Urothelium cell line (cell line): ENCODE results near the gene SLX9.

Source experiments
- DNase-seq: peaks from one replicate; pipeline ENCODE4 v3.0.0; 2011; ENCODE audit warnings: low spot score, mixed read lengths
- FAIRE-seq: peaks from 2 replicates; lab custom pipeline; 2011; peaks lifted over from hg19 to GRCh38; lab: Jason Lieb, UNC

The SLX9 gene

DNA sequence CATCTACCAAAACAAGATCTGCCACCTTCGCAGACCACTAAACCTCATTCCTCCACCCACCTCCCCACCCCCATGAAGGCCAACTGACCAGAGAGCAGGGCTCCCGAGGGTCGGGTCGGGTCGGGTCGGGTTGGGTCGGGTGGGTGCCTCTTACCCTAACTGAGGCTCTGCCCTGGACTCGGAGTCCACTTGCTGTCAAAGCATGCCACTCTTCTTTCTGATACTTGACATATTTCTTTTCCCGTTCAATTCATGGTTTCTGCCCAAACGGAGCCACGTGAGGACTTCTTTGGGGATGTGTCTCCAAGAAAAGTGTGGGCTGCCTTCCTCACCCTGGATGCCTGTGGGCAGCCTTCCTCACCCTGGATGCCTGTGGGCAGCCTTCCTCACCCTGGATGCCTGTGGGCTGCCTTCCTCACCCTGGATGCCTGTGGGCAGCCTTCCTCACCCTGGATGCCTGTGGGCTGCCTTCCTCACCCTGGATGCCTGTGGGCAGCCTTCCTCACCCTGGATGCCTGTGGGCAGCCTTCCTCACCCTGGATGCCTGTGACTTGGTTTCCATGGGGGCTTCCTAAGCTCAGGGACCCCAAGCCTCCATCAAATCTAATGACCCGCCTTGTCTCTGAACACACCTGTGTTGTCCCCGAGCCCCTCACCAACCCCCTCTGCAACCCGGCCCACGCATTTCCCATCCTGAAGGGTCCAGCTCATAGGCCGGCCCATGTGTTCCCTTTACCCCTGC lies 11.2 kb upstream of the SLX9 start:
- DNase-seq (peak; percentile 65), FAIRE-seq (peak; percentile 82)

DNA sequence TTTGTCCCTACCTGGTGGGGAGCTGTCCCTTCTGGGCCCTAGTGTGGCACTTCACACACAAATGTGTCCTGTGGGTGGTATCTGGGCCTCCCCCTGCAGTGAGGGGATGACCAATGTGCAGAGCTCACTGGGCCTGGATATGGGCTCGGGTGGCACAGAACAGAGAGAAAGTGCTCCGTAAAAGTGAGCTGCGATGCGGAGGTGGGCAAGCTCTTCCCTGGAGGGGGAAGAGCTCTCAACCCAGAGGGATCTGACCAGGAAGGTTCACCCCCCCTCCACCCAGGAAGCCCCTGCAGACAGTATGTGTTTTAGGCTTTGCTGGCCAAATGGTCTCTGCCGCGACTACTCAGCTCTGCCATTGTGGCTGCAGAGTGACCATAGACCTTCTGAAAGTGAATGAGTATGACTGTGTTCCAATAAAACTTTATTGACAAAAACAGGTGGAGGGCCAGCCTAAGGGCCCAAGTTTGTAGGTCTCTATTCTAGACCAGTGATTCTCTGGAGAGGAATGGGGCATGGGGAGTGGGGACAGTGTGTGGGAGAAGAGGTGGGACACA lies 10.5 kb upstream of the SLX9 start:
- DNase-seq (peak; percentile 17), FAIRE-seq (no peak)

DNA sequence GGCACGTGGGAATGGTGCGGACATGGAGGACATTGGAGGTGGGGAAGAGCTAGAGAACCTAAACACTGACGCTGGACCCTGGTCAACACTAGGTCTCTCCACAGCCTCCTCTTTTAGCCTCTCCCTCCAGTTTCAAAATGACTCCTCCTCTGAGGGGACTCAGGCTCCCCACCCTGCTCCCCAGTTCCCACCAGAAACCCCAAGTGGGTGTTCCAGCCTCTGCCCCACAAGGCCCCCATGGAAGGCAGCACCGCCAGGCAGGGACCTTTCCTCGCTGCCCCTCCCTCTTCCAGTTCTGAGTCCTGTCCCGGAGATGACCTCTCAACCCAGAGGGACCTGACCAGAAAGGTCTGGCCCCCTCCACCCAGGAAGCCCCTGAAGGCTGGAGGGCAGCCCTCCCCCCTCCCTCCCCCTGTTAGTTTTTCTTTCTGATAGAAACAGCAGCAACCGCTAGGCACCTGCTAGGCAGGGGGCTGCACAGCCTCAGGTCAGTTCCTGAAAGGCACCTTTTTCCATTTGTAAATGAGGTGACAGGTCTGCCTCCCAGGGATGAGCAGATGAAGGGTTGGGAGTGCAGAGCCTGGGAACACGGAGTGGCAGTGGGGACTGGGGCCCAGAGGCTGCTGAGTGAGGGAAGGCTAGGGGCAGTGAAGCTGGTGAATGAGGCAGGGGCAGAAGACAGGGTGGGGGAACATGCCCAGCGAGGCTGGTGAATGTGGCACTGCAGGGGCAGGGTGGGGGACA lies 9.9 kb upstream of the SLX9 start:
- DNase-seq: no peak
- peak; percentile 13 for FAIRE-seq

DNA sequence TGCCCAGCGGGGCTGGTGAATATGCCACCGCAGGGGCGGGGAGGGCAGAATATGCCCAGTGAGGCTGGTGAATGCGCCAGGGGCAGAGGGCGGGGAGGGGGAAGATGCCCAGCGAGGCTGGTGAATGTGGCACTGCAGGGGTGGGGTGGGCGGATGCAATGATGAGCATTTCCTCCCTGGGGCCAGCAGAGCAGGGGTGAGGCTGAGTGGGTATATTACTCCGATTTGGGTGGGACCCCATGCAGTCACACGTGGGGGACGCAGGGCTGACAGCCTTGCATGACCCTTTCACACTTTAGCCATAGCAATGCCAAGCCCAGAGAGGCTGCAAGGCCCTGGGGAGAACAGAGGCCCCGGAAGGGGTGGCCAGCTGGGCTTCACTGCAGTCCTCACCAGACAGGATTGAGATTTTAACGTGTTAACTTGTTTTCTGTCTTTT lies 9.3 kb upstream of the SLX9 start:
- DNase-seq (no peak), FAIRE-seq (no peak)

DNA sequence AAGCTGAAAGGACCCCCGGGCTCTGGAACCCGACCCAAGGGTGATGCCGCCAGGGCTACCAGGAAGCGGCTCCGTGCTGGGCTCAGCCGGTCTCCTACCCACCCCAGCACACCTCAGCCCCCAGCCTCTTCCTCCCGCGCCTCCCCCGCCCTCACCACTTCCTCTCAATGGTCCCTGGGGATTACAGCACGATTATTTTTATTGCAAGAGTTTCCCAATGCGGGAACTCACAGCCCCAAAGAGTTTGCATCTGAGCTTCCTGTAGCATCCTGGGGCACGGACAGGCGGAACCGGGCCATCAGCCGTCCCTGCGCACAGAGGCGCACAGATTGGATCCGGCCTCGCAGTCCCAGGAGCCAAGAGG lies 8.7 kb upstream of the SLX9 start:
- FAIRE-seq (no peak), DNase-seq (peak; percentile 25)

DNA sequence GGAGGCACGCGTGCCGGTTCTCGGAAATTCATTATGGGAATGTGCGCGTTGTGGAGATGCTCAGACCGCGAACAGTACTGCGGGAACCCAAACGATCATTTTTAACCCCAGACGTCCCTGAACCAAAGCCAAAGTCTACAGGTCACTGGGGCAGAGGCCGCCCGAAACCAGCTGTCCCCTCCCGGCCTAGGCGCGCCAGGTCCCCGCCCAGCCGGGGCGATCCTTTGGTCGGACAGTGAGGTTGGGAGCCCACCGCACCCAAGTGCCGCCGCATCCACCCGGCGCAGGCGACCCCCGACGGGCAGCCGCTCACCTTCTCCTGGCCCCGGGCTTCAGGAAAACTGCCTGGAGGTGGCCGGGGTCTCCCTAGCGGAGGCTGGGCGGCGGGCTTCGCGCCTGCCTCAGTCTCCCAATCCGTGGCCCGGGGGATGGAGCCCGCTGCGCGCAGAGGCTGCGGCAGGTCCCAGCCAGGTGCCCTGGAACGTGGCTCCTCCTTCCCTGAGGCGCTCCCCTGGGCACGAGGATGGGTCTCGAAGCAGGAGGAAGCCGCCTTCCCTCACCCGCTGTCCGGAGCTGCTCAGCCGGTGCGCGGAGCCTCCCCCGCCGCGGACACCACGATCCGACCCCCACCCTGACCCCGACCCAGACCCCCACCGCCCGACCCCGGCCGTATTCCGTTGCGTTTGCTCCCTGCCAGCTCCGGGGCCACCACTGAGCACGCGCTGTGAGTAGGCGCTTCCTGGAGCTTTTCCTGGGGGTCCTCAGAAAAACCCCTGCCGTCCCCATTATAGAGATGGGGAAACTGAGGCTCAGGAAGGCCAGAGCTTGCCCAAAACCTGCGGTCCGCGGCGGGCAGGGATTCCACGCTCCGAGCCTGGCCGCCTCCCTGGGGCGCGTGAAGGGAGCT lies 8.1 kb upstream of the SLX9 start:
- FAIRE-seq: no peak
- no peak for DNase-seq

DNA sequence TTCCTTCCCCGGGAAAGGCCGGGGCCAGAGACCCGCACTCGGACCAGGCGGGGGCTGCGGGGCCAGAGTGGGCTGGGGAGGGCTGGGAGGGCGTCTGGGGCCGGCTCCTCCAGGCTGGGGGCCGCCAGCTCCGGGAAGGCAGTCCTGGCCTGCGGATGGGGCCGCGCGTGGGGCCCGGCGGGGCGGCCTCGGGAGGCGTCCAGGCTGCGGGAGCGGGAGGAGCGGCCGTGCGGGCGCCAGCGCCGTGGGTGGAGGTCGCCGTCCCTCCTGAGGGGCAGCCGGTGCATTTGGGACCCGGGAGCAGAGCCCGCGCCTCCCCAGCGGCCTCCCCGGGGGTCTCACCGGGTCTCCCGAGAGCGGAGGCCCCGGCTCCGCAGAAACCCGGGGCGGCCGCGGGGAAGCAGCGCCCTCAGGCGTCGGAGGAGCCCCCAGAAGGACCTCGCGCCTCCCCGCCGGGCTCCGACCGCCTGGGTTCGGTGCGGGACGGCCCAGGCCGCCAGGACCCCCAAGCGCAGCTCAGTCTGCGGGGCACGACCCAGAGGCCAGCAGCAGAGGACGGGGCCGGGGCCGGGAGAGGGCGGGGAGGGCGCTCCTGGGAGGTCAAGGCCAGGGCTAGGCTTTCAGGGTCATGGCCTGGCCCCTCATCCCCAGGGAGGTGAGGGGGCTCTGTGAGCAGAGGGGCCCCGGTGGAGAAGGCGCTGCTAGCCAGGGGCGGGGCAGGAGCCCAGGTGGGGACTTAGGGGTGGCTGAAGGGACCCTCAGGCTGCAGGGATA lies 7.2 kb upstream of the SLX9 start:
- no peak for FAIRE-seq
- DNase-seq: no peak

DNA sequence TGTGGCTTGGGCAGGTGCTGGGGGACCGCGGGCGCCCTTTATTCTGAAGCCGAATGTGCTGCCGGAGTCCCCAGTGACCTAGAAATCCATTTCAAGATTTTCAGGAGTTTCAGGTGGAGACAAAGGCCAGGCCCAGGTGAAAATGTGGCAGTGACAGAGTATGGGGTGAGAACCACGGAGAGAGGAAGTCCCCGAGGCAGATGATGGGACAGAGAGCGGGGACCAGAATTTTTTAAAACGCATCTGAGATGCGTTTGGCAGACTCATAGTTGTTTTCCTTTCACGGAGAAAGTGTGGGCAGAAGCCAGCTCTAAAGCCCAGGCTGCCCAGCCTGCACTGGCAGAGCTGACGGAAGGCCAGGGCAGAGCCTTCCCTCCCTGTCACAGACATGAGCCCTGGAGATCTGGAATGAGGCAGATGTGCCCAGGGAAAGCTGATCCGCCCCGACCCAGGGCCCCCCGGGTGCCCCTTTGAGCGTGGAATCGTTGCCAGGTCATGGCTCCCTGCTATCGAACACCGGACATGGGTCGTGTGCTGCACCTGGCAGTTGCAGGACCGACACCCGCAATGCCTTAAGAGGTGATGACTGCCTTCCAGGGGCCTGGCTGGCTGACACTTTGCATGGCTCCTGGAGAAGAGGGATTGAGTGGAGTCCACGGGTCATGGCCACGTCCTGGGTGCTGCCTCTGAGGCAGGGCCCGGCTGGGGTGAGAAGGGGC lies 6.5 kb upstream of the SLX9 start:
- FAIRE-seq (no peak), DNase-seq (no peak)

DNA sequence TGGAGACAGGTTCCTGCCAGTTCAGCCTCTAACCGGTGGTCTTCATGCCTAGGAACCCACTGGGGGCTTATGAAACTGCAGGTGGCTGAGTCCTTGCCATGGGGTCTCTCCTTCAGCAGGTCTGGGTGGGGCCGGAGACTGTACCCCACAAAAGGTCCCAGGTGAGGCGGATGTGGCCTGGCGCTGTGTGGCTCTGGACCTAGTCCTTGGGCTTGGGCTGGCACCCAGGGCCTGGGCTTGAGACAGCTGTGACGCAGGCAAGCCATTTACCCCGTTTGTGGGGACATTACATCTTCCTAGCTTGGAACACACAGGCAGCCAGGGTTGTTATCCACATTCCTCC lies 5.9 kb upstream of the SLX9 start:
- DNase-seq (no peak), FAIRE-seq (no peak)

DNA sequence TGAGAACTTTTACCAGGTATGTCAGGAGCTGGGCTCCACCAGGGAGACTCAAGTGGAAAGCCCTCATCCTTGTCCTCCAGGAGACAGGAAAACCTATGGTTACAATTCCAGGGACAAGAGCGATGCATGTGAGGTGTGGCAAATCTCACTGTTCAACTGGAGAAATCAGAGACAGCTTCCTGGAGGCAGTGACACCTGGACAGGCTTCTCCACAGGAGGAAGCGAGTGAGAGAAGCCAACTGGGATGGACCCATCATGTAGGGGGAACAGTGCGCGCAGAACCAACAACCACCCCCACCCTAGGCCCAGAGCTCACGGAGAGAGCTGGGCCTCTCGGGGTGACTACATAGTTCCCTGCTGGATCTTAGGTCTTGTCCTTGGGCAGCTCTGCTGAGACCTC lies 5.6 kb upstream of the SLX9 start:
- no peak for FAIRE-seq

DNA sequence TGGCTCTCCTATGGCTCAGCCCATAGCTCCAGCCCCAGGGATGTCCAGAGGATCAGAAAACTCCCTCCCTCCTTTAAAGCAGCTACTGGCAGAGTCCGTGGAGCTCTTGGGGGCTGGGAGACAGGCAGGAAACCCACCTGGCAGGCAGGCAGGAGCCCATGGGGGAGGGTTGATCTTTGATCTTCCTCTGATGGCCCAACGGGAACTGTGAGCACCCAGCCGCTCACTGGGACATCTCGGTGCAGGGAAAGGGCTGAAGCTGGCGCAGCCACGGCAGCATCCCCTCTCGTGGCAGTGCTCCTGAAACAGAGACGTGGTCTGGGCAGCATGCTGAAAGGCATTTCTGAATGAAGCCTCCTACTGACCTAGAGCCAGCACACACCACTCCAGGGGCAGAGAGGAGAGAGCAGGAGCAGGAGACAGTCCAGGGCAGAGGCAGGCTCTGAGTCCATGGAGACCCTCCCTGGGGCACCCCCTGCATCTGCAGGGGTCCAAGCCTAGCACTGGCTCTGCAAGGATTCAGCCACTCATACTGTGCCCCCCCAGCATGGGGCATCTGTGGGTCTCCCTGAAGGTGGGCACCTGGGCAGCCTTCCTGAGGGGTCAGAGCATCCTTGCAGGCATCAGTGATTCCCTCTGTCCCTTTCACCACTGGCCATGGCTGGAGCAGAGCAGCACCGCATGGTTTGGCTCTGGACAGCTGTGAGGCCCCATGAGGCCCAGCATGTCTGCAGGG lies 4.9 kb upstream of the SLX9 start:
- no peak for DNase-seq

More for the DNA sequence above, 5.6 kb upstream of the SLX9 start:
- DNase-seq: no peak

DNA sequence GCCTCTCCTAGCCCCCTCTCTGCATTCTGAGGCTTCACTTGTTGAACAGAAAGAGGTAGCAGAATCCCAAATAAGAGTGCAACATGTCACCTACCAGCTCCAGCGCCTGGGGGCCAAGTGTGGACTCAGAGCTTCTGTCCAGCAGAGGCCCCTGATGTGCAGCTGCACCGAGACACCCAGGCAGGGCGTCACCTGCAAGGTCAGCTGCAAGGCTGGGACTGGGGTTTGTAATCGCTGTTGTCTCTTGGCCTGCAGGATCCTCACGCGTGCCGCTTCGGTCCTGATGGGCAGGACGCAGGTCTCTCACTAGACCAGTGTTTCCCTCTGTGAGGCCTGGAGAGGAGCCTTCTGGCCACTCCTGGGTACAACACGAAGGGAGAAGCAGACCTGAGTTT lies 4.3 kb upstream of the SLX9 start:
- no peak for FAIRE-seq
- DNase-seq: no peak

More for the DNA sequence above, 4.9 kb upstream of the SLX9 start:
- no peak for FAIRE-seq

DNA sequence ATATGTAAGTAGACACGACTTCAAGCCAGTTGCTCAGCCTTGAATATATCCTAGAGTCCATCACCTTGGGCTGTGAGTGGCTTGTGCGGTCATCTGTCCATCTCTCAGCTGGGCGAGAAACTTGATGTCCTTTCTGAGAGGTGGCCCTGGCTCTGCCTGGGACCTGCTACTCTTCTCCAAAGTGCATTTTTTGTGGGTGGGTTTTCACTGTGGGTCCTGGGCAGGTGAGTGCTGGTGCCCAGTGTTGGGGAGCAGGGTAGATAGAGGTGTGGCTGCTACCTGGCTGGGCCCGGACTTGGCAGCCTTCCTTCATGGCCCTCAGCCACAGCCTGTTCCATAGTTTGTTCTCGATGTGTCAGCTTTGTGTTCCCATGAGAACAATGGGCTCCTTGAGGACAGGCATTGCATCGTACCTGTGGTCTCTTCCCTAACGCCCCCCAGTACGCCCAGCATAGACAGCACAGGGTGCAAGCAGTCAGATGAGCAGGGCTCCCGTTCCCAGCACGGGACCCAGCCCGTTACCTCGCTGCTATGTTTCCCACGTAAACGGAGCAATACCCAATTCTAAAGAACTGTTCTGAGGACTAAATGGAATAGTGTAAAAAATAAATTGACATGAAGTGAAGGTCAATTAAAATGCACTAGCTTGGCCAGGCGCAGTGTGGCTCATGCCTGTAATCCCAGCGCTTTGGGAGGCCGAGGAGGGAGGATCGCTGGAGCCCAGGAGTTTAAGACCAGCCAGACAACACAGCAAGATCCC lies 877 bp upstream of the SLX9 start:
- DNase-seq: no peak
- no peak for FAIRE-seq

DNA sequence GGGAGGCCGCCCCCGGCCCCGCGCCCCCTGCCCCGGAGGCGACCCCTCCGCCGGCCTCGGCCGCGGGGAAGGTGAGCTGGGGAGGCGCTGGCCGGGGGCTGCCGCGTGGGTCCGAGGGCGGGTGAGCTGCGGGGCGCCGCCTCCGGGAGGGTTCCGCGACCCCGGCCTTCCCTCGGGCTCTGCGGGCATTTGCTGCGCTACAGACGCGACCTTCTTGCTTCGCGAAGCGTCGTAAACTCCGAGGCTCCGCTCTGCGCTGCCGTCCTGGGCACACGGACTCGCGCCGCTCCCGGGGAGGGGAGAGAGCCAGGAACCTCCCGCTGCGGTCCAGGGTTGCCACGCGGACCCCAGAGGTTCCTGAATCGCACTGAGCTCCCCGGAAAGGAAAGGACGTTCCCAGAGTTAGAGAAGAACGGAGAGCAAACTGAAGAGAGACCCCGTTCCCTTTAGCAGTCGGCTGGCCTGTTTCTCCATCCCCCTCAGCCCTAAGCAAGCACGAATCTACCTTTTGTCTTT lies 345 bp downstream of the SLX9 start:
- DNase-seq (peak; percentile 17), FAIRE-seq (no peak)

DNA sequence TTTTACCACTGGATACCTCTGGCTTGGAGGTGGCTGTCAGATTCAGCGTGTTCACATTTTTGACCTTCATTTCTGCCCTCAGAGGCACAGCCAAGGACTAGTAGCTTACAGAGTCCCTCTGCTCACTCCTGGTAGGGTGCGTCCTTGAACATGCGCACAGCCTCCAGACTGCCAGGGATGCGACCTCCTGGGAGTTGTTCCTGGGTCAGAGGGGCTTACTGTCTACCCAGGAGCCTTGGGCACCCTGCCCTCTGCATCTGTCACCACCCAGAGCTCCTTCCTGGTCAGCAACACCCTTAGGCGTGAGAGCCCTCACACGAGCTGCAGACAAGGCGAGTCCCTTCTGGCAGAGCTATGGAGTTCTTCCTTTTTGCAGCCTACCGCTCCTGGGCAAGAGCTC lies 1.7 kb downstream of the SLX9 start:
- FAIRE-seq (no peak), DNase-seq (no peak)

DNA sequence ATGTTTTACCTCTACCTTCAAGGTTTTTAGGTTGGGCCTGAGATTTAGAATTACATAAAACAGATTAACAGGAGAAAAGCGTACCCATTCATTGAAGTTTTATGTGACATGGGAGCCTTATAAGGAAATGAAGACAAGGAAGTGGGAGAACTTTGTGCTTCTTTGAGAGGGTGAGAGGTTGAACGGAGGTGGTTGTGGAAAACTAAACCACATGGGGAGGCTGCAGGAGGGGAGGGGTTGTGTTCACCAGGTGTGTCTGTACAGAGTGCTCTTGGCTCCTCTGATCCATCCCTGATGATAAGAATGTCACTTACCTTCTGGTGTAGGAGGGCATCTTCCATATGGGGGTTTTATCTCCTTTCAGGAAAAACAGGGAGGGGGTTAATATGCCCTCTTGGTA lies 2.7 kb downstream of the SLX9 start:
- no peak for FAIRE-seq
- no peak for DNase-seq

DNA sequence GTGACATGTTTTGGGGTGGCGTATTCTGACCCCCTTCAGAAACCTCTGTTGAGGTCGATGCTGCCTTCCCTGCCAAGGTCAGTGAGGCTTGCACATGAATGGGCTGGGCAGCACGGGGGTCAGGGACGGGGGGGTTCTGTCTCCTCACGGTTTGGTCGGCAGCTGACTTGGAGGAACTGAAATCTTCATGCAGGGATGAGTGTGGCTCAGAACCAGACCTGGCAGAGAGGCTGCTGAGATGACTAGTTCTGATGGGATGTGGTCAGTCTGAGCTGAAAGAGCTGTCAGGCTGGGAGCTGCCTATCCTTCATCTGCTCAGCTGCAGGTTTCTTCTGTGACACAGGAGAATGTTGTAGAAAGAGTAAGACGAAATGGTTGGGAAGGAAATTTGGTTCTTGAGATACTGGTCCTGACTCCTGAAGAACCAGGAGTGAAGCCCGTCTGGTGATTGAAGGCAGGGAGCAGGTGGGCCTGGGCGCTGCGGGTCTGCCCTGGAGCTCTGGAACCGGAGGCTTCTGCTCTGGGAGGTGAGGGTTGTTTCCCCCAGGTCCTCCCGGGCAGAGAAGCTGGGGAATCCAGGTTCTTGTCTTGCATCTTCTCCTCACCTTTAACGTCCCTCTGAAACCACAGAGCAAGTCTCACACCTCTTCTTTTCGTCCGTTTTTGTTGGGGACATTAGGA lies 3.3 kb downstream of the SLX9 start:
- DNase-seq (no peak), FAIRE-seq (no peak)
